Mucosa of descending colon (tissue), 3 donors: Measurements from ENCODE around the gene OGFOD3. TPM values are rescaled to one million over a fixed set of nuclear protein-coding genes. Genes with fewer than 3 reads are reported as not detected.

ENCODE experiments used
- ATAC-seq: fragments of 200-7000 bp; cut with Tn5 transposase; one replicate; pipeline ENCODE4 v1.9.1; 2020; ENCODE audit warnings: mild to moderate bottlenecking, moderate library complexity
- DNase-seq, 3 donors: peaks; one replicate each; pipeline ENCODE4 v3.0.0-alpha.2; 2020
- H3K36me3 ChIP-seq: fragments of 200-600 bp; one replicate; pipeline ENCODE4 v1.8.0; 2021; ENCODE audit warnings: low read depth, mild to moderate bottlenecking
- H3K4me1 ChIP-seq: fragments of 200-600 bp; one replicate; pipeline ENCODE4 v1.8.0; 2021; ENCODE audit warnings: low read depth, mild to moderate bottlenecking
- H3K4me3 ChIP-seq: fragments of 200-600 bp; one replicate; pipeline ENCODE4 v1.8.0; 2021; ENCODE audit warnings: mild to moderate bottlenecking
- H3K9me3 ChIP-seq: fragments of 200-600 bp; one replicate; pipeline ENCODE4 v1.8.0; 2021; ENCODE audit warnings: mild to moderate bottlenecking
- CTCF ChIP-seq: fragments of 200-600 bp; IDR thresholded peaks from one replicate; pipeline ENCODE4 v1.8.0; 2022; ENCODE audit warnings: antibody characterized with exemption, mild to moderate bottlenecking
- intact Hi-C, 2 donors: fragments of 100-400 bp; cut with DNase I in 1 of 2; cut with micrococcal nuclease in 1 of 2; formaldehyde crosslinking; loops; one replicate each; pipeline versions ENCODE4 v1.11.0 to v1.11.1; 2022; cut with DNase I, micrococcal nuclease
- total RNA-seq, 3 donors: library from RNA; stranded (reverse); fragmentation: NEBNext Ultra II Directional in 2 of 3; extraction: Animal tissue kit (Norgen Biotek cat#: 25700) in 2 of 3; gene quantifications; one replicate each; pipeline versions ENCODE4 v1.2.1 to v1.2.4, GENCODE V29; 2021 to 2023
- donor health status: DM: no; HTN: no; CAD: no; lungs with moderate emphysema.
- donor health status: DM: no; HTN: no; CAD: no.
- donor health status: DM: no; HTN: yes; CAD: no.

The OGFOD3 gene
- total RNA-seq, 3 donors from 2014 or later = 26.2 to 28.8 (median 26.2) TPM

- DNase-seq = no peak
- Histone ChIP-seq H3K9me3 (no peaks in the 10 kb centered on the region), H3K4me1 (no peaks in the 10 kb centered on the region), H3K4me3 (no peak overlapping the region), H3K36me3 (no peaks in the 10 kb centered on the region)
- intact Hi-C loops = no loop called here
- TF ChIP-seq CTCF = no peak
- no peak for ATAC-seq
Observed at GRCh38 chr17:82433560-82434215, 15.3 kb upstream of the OGFOD3 start.

GRCh38 chr17:82432017-82432416 lies 13.6 kb upstream of the OGFOD3 start:
- no peaks in the 10 kb centered on the region for H3K36me3 ChIP-seq
- ATAC-seq = no peak
- H3K4me1 ChIP-seq = no peaks in the 10 kb centered on the region
- H3K4me3 ChIP-seq = no peak overlapping the region
- intact Hi-C loops = no loop called here
- TF ChIP-seq CTCF = no peak
- DNase-seq = no peak
- H3K9me3 ChIP-seq = no peaks in the 10 kb centered on the region

GRCh38 chr17:82429824-82430223 lies 11.4 kb upstream of the OGFOD3 start:
- DNase-seq = no peak
- H3K9me3 ChIP-seq = no peaks in the 10 kb centered on the region

DNA sequence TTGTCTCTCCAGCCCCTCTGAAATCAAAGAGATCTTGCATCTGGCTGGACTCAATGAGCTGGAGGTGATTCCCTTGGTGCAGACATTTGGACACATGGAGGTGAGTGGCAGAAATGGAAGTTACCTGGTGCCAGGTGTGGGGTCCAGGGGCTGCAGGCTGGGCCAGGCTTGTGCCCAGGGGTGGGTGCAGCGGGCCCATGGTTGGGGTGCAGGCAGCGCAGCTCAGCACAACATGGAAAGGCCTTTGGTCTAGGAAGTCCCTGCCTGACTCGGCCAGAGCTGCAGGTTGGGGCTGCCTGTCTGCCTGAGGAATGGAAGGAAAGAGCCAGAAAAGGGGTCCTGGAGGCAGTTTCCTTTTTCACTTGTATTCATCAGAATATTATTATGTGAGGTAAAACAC lies 10.2 kb upstream of the OGFOD3 start:
- ATAC-seq (no peak), DNase-seq (no peak)
- intact Hi-C loops = no loop called here
- Histone ChIP-seq H3K36me3 (no peaks in the 10 kb centered on the region), H3K4me1 (no peaks in the 10 kb centered on the region), H3K4me3 (no peak overlapping the region), H3K9me3 (no peaks in the 10 kb centered on the region)
- no peak for TF ChIP-seq CTCF

More at GRCh38 chr17:82429824-82430223, 11.4 kb upstream of the OGFOD3 start:
- Histone ChIP-seq H3K36me3 (no peaks in the 10 kb centered on the region), H3K4me1 (no peaks in the 10 kb centered on the region), H3K4me3 (no peak overlapping the region)
- no peak for TF ChIP-seq CTCF
- intact Hi-C loops = no loop called here
- peak; percentile 21 for ATAC-seq

- no peak for ATAC-seq
- peaks cover 2% of the 10 kb centered on the region for H3K4me1 ChIP-seq
- no peaks in the 10 kb centered on the region for H3K9me3 ChIP-seq
- no peak for DNase-seq
- no peaks in the 10 kb centered on the region for H3K36me3 ChIP-seq
- intact Hi-C loops = no loop called here
- no peak for TF ChIP-seq CTCF
- H3K4me3 ChIP-seq = no peak overlapping the region
Observed at GRCh38 chr17:82424863-82425159, 6.4 kb upstream of the OGFOD3 start.
